Measurements from ENCODE around the gene FIGNL2.

Gene FIGNL2

GRCh38 chr12:51773145-51773869 is 75.2 kb downstream of the FIGNL2 start:
- DNase-seq: no peak
- Histone ChIP-seq H3K27ac (no peak overlapping the region), H3K27me3 (replicated peaks) (no peaks in the 10 kb centered on the region), H3K4me3 (ENCODE audit: low read depth, low read length) (no peak overlapping the region), H3K36me3 (replicated peaks) (no peaks in the 10 kb centered on the region)
- in situ Hi-C loops (cut with HindIII; ENCODE audit: low pct_ligation_motif_present, low sequenced_read_pairs): no loop called here
- TF ChIP-seq CTCF (IDR thresholded peaks at IDR 0.05; ENCODE audit: low read depth, low read length, missing control alignments): no peak

- H3K36me3 ChIP-seq (replicated peaks): no peaks in the 10 kb centered on the region
- in situ Hi-C loops (cut with HindIII; ENCODE audit: low pct_ligation_motif_present, low sequenced_read_pairs): no loop called here
- TF ChIP-seq CTCF (IDR thresholded peaks at IDR 0.05; ENCODE audit: low read depth, low read length, missing control alignments): no peak
- no peak for DNase-seq
- no peak overlapping the region for H3K4me3 ChIP-seq (ENCODE audit: low read depth, low read length)
- no peaks in the 10 kb centered on the region for H3K27me3 ChIP-seq (replicated peaks)
- no peak overlapping the region for H3K27ac ChIP-seq
Observed at GRCh38 chr12:51771008-51771407, 77.5 kb downstream of the FIGNL2 start.

Measured in brain microvascular endothelial cell (primary cell).